ENCODE measurements around the gene SVOPL.

DNA sequence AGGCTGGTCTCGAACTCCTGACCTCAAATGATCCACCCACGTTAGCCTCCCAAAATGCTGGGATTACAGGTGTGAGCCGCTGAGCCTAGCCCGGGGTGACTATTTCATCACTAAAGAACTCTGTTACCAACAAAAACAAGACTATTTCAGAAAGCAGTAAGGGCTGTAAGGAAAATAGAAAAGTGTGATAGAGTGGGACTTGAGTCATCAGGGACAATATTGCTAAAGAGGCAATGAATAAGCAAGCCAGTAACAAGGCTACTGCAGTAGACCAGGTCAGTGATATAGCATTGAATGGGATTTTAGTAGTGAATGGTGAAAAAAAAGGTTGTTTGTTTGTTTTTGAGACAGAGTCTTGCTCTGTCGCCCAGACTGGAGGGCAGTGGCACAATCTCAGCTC, 51.7 kb downstream of the SVOPL start:
- TF ChIP-seq SUZ12 (IDR thresholded peaks at IDR 0.05; ENCODE audit: unreplicated experiment) (no peak), HDAC6 (IDR thresholded peaks at IDR 0.05; ENCODE audit: unreplicated experiment) (no peak), CTCF (IDR thresholded peaks at IDR 0.05 in 2 of 3, conservative IDR thresholded peaks at IDR 0.05 in 1 of 3; ENCODE audit: control insufficient read depth in 2 of 3, extremely low read depth in 1 of 3, insufficient read depth in 1 of 3, low read depth in 3 of 3, low read length in 3 of 3) (no peak), NRF1 (conservative IDR thresholded peaks at IDR 0.05; ENCODE audit: low read depth, low read length) (no peak), CHD1 (IDR thresholded peaks at IDR 0.05; ENCODE audit: low read depth, low read length) (no peak), POLR2AphosphoS5 (IDR thresholded peaks at IDR 0.05; ENCODE audit: low read length) (no peak), SREBF1 (IDR thresholded peaks at IDR 0.05; ENCODE audit: low read length) (no peak), SMC3 (IDR thresholded peaks at IDR 0.05; ENCODE audit: borderline replicate concordance, low read length) (no peak)
- TF ChIP-seq, protein P1, sequence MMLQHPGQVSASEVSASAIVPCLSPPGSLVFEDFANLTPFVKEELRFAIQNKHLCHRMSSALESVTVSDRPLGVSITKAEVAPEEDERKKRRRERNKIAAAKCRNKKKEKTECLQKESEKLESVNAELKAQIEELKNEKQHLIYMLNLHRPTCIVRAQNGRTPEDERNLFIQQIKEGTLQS (IDR thresholded peaks at IDR 0.05; ENCODE audit: borderline replicate concordance, extremely low read depth, low read depth, low read length) = no peak
